CD4-positive, alpha-beta T cell treated with Interleukin-15 for 1 hour (primary cell): ENCODE measurements around the gene TSC22D3.

Source experiments
- DNase-seq: peaks from one replicate; pipeline ENCODE4 v3.0.0-alpha.2; 2020

The TSC22D3 gene

GRCh38 chrX:107729558-107730297 lies 45.9 kb downstream of the TSC22D3 start:
- no peak for DNase-seq

- no peak for DNase-seq
These were observed 47.1 kb downstream of the TSC22D3 start for GRCh38 chrX:107728371-107729099.

- no peak for DNase-seq
These were observed 48.6 kb downstream of the TSC22D3 start for GRCh38 chrX:107726816-107727534.

- DNase-seq, result no peak
These were observed 49.6 kb downstream of the TSC22D3 start for GRCh38 chrX:107725761-107726555.

- DNase-seq, result no peak
These were observed 50.9 kb downstream of the TSC22D3 start for GRCh38 chrX:107724653-107725052.

DNA sequence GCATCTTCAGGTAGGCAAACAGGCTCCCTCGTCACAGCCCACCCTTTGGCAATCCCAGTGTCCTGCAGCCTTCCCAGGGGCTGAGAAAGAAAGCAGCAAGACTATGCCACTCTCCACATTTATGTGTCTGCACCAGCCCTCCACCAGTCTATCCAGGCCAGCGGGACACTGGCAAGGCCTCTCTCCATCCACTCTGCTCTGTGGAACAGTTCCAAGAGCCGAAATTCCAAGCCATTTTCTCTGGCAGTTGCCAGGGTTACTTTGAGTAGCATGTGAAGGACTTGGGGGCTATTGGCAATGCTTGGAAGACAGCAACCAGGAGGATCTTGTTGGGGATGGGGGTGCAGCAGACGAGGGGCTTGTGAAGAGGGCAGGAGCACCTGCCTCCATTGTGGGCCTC lies 52.1 kb downstream of the TSC22D3 start:
- DNase-seq, result no peak

DNA sequence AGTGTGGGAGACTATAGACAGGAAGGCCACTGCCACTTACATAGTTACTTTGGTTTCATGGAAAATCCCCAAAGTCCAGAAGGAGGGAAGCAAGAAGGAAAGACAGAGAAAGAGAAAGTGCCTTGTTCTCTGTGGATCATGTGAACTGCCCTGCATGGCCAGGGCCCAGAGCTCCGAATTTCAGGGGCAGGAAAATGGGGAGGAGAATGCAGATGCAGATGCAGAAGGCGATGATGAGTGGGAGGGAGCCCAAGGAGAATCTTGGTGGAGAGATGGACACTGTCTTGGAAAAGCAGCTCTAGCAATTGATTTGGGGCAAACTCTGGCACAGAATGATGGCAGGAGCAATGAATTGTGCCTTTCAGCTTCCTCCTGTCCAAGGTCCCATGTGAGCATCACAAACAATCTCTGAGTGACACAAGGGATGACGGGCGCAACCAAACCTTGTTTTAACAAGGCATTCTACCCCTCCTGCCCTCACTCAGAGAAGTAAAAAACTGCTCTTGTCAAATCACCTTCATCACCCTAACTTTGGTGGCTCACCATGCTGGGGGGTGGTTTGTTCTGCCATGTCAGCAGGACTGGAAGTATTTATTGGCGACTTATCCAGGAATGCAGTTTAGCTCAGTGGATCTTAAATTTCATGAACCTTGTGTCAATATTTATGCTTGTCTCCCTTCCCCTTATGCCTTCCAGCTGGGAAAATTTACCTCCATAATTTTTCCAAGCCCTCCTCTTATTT lies 53.5 kb downstream of the TSC22D3 start:
- no peak for DNase-seq

GRCh38 chrX:107721318-107721717 lies 54.3 kb downstream of the TSC22D3 start:
- peak; percentile 36 for DNase-seq

DNA sequence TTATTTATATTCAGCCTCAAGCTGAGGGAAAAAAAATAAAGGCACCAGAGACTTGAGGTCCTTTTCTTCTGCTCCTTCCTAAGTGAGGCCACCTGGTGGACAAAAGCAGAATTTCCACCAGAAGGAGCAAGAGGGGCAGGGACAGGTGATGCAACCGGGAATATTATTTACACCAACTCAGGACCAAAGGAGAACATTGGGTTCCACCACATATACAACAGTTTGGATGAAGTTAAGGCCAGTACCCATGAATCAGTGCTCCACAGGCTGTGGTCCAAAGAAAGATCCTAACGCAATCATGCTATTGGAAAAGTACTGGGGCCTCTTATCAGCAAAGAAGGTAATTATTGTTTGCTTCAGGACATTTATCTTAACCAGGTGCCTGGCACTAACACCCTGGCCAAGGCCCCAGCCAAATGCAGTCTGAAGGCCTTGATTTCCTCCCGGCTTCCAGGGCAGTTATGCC lies 57.4 kb downstream of the TSC22D3 start:
- peak; percentile 75 for DNase-seq

DNA sequence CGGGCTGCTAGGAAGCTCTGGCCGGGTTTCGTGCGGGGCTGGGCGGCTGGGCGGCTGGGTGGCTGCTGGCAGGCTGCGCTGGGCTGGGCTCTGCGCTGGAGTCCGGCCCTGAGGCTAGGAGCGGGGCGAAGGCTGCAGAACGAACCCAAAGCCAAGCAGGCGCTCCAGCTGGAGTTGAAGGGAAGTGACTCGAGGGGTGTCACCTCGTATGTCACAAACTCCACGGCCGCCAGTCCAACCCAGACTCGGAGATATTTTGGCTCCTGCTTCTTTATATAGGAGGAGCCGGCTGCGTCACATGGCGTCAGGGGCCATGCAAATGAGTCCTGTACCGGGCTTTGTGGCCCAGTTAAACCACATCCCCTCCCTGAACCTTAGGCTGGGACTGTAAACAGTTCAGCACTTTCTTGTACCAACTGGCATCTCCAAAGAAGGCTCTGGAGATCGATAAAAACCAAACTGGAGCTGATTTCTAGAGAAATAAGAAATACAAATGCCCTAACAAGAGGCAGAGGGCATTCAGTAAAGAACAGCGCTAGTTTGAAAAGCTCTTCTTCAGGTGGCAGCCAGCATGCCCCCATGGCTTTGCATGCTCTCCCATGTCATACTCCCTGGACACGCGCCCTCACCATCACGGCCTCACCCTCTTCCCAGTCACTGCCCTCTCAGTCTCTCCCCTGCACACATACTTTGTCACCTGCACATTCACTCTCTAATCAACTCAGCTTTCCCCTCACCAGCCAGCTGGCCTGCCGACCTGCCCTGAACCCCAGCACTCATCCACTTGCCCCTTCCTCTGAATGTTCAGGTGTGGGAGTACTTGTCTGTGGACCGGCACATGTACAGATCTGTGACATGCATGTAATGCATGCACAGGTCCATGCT lies 58.5 kb downstream of the TSC22D3 start:
- peak; percentile 96 for DNase-seq

GRCh38 chrX:107716118-107716684 lies 59.4 kb downstream of the TSC22D3 start:
- peak; percentile 35 for DNase-seq

DNA sequence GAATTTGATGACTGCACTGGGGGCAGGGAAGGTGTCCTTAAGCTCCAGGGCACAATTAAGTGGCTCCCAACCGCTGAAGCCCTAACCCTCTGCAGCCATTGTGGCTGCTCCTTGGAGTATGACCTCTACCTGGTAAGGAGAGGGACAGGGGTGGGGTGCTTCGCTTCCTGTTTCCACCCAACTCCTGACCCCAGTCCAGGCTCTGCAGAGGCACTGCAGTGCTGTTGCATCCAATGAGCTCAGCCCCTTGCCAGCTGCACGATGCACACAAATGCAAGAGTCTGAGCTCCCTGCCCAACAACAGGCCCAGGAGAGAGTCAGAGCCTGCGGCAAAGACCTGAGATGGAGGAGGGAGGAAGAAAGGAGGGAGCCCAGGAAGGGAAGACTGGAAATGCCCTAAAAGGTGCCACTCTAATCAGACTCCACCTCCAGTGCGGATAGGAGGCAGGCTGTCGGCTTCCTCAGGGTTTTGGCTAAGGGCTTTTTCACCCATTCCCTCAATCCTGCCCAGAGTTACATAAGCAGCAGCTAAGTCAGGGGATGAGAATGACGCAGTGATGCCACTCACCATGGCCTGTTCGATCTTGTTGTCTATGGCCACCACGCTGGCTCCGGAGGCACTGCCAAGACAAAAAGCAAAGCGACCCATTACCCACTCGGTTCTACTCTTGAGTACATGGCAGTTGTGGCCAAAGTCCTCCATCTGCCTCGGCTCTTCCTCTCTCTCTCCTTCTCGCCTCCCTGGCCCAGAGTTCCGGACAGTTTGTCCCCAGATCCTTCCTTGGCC lies 60.1 kb downstream of the TSC22D3 start:
- DNase-seq, result peak; percentile 43

DNA sequence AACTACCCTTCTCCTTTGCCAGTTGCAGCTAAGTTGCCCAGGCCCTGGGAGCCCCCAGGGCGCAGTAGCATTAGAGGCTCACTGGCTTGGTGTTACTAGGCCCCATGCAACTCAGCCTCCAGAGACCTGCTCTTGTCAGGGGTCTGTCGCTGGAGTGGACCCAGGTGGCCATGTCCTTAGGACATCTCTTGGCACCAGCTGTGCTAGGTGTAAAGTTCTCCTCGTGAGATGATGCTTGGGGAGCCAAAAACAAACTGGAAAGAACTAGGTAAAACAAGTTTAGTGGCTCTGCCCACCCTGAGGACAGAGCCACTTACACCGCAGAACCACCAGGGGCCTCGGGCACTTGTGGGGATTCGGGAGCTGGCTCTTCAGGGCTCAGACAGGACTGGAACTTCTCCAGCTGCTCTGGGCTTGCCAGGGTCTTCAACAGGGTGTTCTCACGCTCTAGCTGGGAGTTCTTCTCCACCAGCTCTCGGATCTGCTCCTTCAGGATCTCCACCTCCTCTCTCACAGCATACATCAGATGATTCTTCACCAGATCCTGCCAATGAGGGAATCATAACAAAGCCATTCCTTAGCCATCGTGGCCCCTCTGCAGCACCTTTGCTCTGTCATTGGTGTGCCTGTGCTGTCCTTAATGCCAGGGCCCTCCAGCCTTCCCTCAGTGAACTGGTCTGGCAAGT lies 61.2 kb downstream of the TSC22D3 start:
- peak; percentile 58 for DNase-seq

GRCh38 chrX:107713543-107714205 lies 61.9 kb downstream of the TSC22D3 start:
- peak; percentile 65 for DNase-seq

DNA sequence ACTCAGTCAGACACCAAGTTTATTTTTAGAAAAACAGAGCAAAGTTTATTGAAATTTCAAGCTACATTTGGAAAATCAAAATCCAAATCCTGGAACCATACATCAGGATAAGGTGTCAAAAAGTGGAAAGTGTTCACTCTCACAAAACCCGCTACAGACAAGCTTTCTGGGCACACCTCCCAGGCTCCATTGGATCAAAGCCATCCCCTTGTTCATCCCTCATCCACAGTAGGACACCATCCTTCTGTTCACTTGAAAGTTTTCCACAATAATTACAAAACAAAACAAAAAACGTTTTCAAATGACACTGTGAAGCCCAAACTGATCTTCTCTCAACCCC lies 62.4 kb downstream of the TSC22D3 start:
- no peak for DNase-seq

DNA sequence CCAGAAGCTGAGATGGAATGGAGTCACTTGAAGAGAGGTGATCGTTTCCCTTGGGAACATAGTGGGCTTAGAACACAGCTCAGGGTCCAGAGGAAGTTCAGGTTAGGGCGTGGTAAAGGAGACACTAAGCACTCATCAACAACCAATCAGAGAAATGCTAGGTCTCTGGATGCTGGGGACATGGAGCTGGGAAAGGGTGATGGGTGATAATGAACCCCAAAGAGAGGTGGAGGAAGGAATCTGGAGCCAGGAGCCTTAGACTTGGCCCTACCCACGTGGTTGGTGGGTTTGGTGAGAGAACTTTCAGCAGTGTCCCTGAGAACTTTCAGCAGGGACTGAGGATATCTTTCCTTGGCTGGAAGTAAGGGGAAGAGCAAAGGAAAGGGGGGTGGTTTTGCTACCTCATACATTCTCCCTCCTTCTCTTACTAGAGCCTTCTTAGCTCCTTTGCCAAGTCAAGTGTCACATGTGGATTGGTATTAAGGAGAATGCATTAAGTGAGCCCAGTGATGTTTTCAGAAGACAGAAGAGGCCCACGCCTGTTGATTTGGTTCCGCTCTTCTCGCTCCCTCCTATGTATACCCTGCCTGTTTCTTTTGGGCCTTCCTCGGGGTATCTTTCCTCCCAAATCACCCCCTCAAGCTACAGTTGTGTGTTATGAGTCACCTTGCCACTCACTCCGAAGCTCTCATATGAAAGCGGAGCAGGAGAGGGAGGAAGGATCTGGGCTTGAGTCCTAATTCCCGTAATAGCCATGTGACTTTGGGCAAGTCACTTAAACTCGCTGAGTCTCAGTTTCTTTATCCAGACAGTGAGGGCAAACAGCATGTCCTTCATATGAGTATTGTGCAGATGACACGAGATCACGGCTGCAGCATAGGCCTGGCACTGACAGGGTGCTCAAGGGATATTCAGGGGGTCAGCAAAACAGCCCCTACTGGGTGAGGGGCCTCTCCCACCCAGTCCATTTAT lies 63.1 kb downstream of the TSC22D3 start:
- peak; percentile 83 for DNase-seq

DNA sequence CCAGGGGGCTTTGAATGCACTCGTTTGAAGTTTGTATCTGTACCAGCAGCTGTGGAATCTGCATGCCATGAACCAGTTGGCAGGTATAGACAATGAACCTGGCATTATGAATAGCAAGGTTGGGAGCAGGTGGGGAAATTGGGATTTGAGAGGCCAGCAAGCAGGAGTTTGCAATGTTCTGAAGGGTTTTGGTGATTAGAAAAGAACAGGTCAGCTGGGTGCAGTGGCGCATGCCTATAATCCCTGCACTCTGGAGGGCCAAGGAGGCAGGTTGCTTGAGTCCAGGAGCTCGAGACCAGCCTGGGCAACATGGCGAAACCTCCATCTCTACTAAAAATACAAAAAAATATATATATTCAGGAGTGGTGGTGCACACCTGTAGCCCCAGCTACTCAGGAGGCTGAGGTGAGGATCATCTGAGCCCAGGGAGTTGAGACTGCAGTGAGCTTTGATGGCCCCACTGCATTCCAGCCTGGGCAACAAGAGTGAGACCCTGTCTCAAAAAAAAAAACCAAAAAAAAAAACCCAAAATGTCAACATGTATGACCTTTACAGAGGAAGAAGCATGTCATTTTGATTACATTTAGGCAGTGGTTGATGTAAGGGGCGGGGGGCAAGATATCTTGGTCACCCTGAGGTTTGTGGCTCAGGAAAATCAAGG lies 63.9 kb downstream of the TSC22D3 start:
- peak; percentile 43 for DNase-seq
